HEK293T (cell line): ENCODE measurements around the gene NECAB2.

Source experiments
- ARNT ChIP-seq: fragments of 450-650 bp; IDR thresholded peaks from 2 replicates; pipeline ENCODE4 v1.6.1; 2017; ENCODE audit warnings: mild to moderate bottlenecking
- BHLHE40 ChIP-seq: fragments of 450-650 bp; IDR thresholded peaks from 2 replicates; pipeline ENCODE4 v1.6.1; 2016; ENCODE audit warnings: mild to moderate bottlenecking, moderate library complexity, borderline replicate concordance
- ELF4 ChIP-seq: fragments of 450-650 bp; IDR thresholded peaks from 2 replicates; pipeline ENCODE4 v1.6.1; 2017; ENCODE audit warnings: antibody characterized with exemption
- FOXA1 ChIP-seq: fragments of 450-650 bp; IDR thresholded peaks from 2 replicates; pipeline ENCODE4 v1.6.1; 2016; ENCODE audit warnings: mild to moderate bottlenecking
- FOXM1 ChIP-seq: fragments of 450-650 bp; IDR thresholded peaks from 2 replicates; pipeline ENCODE4 v1.6.1; 2017; ENCODE audit warnings: mild to moderate bottlenecking, borderline replicate concordance
- L3MBTL2 ChIP-seq: fragments of 450-650 bp; conservative IDR thresholded peaks from 2 replicates; pipeline ENCODE4 v1.6.1; 2016; ENCODE audit warnings: mild to moderate bottlenecking
- SP1 ChIP-seq: fragments of 450-650 bp; IDR thresholded peaks from 2 replicates; pipeline ENCODE4 v1.6.1; 2017
- SUZ12 ChIP-seq: fragments of 450-650 bp; IDR thresholded peaks from 2 replicates; pipeline ENCODE4 v1.6.1; 2016; ENCODE audit warnings: mild to moderate bottlenecking
- ZNF384 ChIP-seq: fragments of 450-650 bp; IDR thresholded peaks from 2 replicates; pipeline ENCODE4 v1.6.1; 2016

GRCh38 chr16:84026606-84027005, 58.6 kb downstream of the NECAB2 start:
- TF ChIP-seq FOXA1 (no peak), SP1 (no peak), ELF4 (no peak), SUZ12 (no peak), FOXM1 (no peak), BHLHE40 (no peak), ZNF384 (no peak), L3MBTL2 (no peak), ARNT (no peak)
